HG03064 (cell line): Measurements from ENCODE around the gene ARHGAP30.
"Not testable (repeated sequence)": the region's sequence is repeated elsewhere in the genome, so short reads cannot be mapped to it uniquely, and the experiment has no call there.

ENCODE experiments used
- ATAC-seq: cut with Tn5 transposase; IDR thresholded peaks from one replicate; pipeline ENCODE4 v1.9.1; 2021; ENCODE audit warnings: low read depth; ENCODE audit not compliant: unreplicated experiment

ARHGAP30 gene

DNA sequence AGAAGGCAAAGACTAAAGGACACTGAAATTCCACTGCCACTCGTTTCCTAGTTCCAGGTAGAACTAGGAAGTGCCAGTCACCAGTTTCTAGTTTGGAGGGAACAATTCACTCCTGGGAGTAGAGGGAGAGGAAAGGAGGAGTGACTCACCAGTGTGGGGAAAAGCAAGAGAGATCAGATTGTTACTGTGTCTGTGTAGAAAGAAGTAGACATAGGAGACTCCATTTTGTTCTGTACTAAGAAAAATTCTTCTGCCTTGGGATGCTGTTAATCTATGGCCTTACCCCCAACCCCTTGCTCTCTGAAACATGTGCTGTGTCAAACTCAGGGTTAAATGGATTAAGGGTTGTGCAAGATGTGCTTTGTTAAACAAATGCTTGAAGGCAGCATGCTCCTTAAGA is 53.0 kb downstream of the ARHGAP30 start:
- ATAC-seq: not testable (repeated sequence)

DNA sequence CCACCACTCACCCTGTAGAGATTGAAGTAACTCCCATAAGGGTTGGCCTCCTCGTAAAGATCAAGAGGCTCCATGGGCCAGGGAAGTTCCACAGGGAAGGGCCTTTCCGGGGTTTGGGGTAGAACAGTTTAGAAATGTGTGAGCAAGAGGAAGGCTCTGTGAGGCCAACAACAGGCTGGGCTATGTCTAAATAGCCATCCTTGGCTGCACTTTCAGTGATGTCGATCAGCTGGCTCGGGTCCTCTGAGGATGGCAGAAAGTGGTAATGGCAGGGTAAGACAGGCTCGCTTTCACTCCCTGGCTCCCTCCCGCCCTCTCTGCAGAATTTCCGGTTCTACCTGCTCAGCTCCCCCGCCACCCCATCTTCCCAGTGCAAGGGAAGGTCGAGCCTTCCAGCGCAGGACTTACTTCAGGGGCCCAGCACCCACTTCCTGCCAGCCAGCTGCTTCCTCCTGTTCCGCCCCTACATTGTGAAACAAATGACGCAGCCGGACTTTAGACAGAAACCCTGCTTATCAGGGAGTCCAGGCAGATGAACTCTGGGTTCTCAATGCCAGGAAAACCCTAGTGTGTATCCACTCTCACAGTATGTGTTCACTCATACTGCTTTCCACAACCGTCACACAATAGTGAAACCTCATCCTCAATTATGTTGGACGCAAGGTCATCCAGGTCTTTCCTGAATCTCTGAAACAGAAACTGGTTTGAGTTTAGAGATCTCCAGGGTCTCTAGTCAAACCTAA is 56.0 kb downstream of the ARHGAP30 start:
- peak; percentile 76 for ATAC-seq

GRCh38 chr1:161013131-161013487 is 56.6 kb downstream of the ARHGAP30 start:
- peak; percentile 20 for ATAC-seq

DNA sequence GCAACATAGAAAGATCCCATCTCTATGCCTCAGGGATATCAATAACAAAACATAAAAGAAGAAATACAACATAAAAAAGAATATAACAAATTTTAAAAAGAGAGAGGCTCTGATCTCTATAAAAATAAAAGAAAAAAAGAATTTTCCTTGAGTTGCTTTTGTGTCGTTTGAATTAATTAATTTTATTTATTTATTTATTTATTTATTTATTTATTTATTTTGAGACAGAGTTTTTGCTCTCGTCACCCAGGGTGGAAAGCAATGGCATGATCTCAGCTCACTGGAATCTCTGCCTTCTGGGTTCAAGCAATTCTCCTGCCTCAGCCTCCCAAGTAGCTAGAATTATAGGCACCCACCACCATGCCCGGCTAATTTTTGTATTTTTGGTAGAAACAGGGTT is 57.3 kb downstream of the ARHGAP30 start:
- no peak for ATAC-seq

- no peak for ATAC-seq
These were observed 60.0 kb downstream of the ARHGAP30 start for GRCh38 chr1:161009602-161010211.

DNA sequence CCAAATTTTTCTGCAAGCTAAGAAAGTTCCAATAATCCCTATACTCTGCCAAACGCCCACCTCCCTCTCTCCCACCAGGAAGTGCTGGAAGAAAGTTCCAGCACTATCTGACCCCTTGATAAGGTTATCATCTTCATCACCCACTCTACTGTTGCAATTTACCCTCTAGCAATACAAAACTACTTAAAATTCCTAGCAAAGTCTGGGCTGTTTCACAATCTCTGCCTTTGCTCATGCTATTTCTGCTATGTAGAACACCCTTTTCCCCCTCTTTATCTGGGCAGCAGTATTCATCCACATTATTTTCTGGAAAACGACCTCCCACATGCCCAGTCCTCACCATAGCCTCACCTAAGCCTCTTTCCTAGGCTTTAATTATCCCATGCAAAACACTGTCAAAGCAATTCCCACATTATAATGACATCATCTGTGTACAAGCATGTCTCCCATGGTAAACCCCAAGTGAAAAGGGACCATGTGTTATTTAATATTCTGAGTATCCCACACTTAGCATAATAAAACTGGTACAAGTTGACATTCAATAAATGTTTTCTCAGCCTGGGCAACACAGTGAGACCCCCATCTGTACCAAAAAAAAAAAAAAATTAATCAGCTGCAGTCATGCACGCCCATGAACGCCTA is 60.7 kb downstream of the ARHGAP30 start:
- ATAC-seq: no peak

- ATAC-seq: no peak
These were observed 62.3 kb downstream of the ARHGAP30 start for GRCh38 chr1:161007369-161007768.

GRCh38 chr1:161006563-161006962 is 63.1 kb downstream of the ARHGAP30 start:
- ATAC-seq: no peak

DNA sequence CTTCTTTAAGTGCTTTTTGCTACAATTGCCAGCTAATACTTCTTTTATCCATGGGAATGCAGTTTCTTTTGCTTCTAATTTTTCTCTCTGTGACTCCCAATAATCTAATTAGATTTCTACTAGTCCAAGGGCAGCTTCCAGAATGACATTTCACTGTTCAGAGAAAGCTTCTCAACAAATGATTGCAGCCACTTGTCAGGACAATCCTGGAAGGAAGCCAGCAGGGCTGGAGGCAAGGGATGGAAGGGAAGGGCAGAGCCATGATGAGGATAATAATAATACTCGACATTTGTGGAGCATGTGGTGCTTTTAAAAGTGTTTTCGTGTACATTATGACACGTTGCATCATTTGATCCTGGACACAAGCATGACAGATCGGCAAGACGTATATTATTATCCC is 68.2 kb downstream of the ARHGAP30 start:
- no peak for ATAC-seq

GRCh38 chr1:161000736-161001480 is 68.8 kb downstream of the ARHGAP30 start:
- ATAC-seq: no peak

GRCh38 chr1:160999376-160999775 is 70.3 kb downstream of the ARHGAP30 start:
- ATAC-seq: no peak

DNA sequence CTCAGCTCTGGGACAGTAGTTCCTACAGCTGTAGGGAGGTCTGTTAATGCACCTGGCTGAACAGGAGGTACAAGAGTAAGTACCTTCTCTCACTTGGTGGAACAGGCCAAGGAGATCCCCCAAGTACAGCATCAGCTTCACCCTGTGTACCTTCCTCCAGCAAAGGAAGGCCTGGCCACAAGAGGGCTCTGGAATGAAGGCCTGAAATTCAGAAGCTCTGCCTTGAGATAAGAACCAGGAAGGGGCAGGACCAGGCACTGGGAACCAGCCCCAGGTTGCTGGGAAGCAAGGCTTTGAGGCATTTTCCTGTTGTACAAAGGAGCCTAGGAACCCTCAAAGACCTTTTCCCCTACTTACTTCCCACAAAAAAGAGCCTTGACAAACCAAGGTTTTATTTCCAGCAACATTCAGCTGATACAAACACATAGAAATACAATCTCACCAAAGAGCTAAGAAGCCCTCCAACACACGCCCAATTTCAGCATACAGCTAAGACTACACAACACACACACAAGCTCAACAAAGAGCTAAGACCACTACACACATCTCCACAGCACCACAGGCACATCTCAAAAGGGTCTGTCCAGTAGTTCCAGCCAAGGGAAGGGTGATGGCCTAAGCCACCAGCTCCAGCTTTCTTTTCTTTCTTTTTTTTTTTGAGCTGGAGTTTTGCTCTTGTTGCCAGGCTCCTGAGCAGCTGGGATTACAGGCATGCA is 72.2 kb downstream of the ARHGAP30 start:
- no peak for ATAC-seq
